Heart right ventricle (tissue), 16 donors: Measurements from ENCODE around the gene NCAPH2. TPM values are rescaled to one million over a fixed set of nuclear protein-coding genes. Genes with fewer than 3 reads are reported as not detected.

Source experiments
- ATAC-seq, 8 donors: fragments of 200-7000 bp; cut with Tn5 transposase; one replicate each; pipeline ENCODE4 v1.9.1; 2020; ENCODE audit warnings: mild to moderate bottlenecking in 8 of 8, moderate library complexity in 8 of 8, moderate number of reproducible peaks in 1 of 8
- DNase-seq, 2 donors: peaks; one replicate each; pipeline ENCODE4 v3.0.0-alpha.2; 2020
- H3K27ac ChIP-seq, 10 donors: fragments of 200-600 bp; sonication (generic) in 2 of 10; one replicate each; pipeline versions ENCODE4 v1.5.0 to v1.8.0; 2020 to 2022; ENCODE audit warnings: mild to moderate bottlenecking in 3 of 10
- H3K27me3 ChIP-seq, 7 donors: fragments of 200-600 bp; one replicate each; pipeline ENCODE4 v1.8.0; 2021 to 2022; ENCODE audit warnings: mild to moderate bottlenecking in 2 of 7
- H3K36me3 ChIP-seq, 9 donors: fragments of 200-600 bp; sonication (generic) in 1 of 9; one replicate each; pipeline versions ENCODE4 v1.5.0 to v1.8.0; 2020 to 2022; ENCODE audit warnings: mild to moderate bottlenecking in 2 of 9
- H3K4me1 ChIP-seq, 9 donors: fragments of 200-600 bp; sonication (generic) in 1 of 9; one replicate each; pipeline versions ENCODE4 v1.5.0 to v1.8.0; 2020 to 2022; ENCODE audit warnings: mild to moderate bottlenecking in 4 of 9
- H3K4me3 ChIP-seq, 10 donors: fragments of 200-600 bp; sonication (generic) in 2 of 10; one replicate each; pipeline versions ENCODE4 v1.5.0 to v1.8.0; 2020 to 2022; ENCODE audit warnings: mild to moderate bottlenecking in 7 of 10, moderate library complexity in 2 of 10
- H3K9me3 ChIP-seq, 11 donors: fragments of 200-600 bp in 10 of 11; sonication (generic) in 2 of 11; one replicate each; pipeline versions ENCODE4 v1.5.0 to v1.8.0; 2013 to 2022; ENCODE audit warnings: mild to moderate bottlenecking in 2 of 11, control low read depth in 1 of 11, moderate library complexity in 1 of 11
- WGBS, 2 donors: extraction: QIAGEN DNeasy Blood & Tissue Kit; methylation state at CpG; one replicate each; pipeline ENCODE4 v1.1.7; 2013; ENCODE audit warnings: inconsistent platforms in 1 of 2; 5-methylcytosine and 5-hydroxymethylcytosine counted together
- intact Hi-C, 10 donors: fragments of 100-400 bp; cut with DNase I; formaldehyde crosslinking; loops; one replicate each; pipeline versions ENCODE4 v1.11.1 to v1.14.2; 2022
- polyA plus RNA-seq, 2 donors: library from polyadenylated mRNA; stranded (reverse); fragments of 200-250 nt; gene quantifications; one replicate each; pipeline ENCODE4 v1.2.3, GENCODE V29; 2013
- total RNA-seq, 10 donors: library from RNA; stranded (reverse); fragmentation: NEBNext Ultra II Directional in 3 of 10; extraction: Animal tissue kit (Norgen Biotek cat#: 25700) in 3 of 10; gene quantifications; one replicate each; pipeline versions ENCODE4 v1.2.1 to v1.2.4, GENCODE V29; 2021 to 2023
- TF ChIP-seq, protein P1 (sequence below), 9 donors: fragments of 200-600 bp; sonication (generic) in 2 of 9; IDR thresholded peaks; one replicate each; pipeline versions ENCODE4 v1.5.0 to v1.8.0; 2021 to 2022; ENCODE audit warnings: antibody characterized with exemption in 9 of 9, mild to moderate bottlenecking in 5 of 9, moderate library complexity in 1 of 9
- donor health status: Arrhythmogenic right ventricular cardiomyopathy.
- donor health status: ischemic (EF 13 %, LVEDD 7.1; RV severe dilation, severe dysfunction).
- donor health status: healthy with polysubstance abuse.
- donor health status: DM: no; HTN: yes; CAD: no.
- donor health status: DM: no; HTN: no; CAD: no.
- donor health status: ischemic (EF 25% LVEDD 6.9; RV normal size, moderate dysfunction).
- donor health status: ischemic (EF 25% LVEDD 5.7; RV mildly dilated, moderate dysfunction).
- donor health status: healthy.
- donor health status: DM: yes; HTN: yes; CAD: no.
- donor health status: Ischemic cardiomyopathy.
- donor health status: ischemic (EF 35%, LVEDD 5.7; RV mildly dilated, moderate dysfunction).
- donor health status: nonischemic (EF 11% LVEDD 7.7; RV severe dilation, severe dysfunction).
- donor health status: DM: yes; HTN: yes; CAD: no.
- donor health status: PGD.
- donor health status: ischemic (EF 29% LVEDD 5.4; RV normal size, mild dysfunction).
- donor health status: nonischemic (EF 23%, LVEDD 6.1; RV moderate dilation, normal function).

NCAPH2 gene
- total and polyA plus RNA-seq, 12 donors = 21.7 to 54.8 (median 27.8) TPM

DNA sequence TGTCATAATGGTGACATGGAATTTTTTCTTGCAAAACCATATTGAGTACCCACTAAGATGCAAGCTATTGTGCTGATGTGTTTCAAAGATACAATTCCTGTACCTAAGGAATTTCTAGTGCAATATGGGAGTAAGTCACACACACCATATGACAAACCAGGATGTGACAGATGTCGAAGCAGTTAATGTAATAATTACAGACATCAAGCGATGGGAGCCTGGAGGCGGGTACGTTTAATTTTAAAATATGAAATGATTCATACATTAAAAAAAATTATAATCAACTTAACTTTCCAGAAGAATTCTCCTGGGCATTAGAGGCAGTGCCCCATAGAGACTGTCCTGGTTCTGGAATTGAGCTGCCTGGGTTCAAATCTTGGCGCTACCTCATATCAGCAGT is 48.7 kb downstream of the NCAPH2 start:
- H3K36me3 ChIP-seq = no peaks in the 10 kb centered on the region

DNA sequence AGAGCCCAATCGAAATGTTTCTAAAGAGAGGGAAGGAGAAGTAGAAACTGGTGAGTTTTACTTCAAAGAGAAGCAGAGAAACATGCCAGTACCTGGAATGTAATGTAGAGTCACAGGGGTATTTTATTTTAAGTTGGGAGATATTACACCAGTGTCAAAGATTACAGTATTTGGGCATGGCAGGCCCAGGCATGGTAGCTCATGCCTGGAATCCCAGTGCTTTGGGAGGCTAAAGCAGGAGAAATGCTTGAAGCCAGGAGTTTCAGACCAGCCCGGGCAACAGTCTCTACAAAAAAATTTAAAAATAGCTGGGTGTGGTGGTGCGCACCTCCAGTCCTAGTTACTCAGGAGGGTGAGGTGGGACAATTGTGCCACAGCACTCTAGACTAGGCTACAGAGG is 52.0 kb downstream of the NCAPH2 start:
- intact Hi-C loops = loop anchor here in 1 of 10 donors (5.0 kb wide), 1 partner anchor 33 kb away; the partner anchor contains the start of gene SCO2
- Histone ChIP-seq H3K36me3 (no peaks in the 10 kb centered on the region), H3K27ac (no peak overlapping the region), H3K4me3 (no peak overlapping the region), H3K4me1 (peaks cover 0 to 20% (median 7%) of the 10 kb centered on the region in 9 donors), H3K9me3 (no peaks in the 10 kb centered on the region), H3K27me3 (no peaks in the 10 kb centered on the region)
- no peak for DNase-seq
- TF ChIP-seq, protein P1, sequence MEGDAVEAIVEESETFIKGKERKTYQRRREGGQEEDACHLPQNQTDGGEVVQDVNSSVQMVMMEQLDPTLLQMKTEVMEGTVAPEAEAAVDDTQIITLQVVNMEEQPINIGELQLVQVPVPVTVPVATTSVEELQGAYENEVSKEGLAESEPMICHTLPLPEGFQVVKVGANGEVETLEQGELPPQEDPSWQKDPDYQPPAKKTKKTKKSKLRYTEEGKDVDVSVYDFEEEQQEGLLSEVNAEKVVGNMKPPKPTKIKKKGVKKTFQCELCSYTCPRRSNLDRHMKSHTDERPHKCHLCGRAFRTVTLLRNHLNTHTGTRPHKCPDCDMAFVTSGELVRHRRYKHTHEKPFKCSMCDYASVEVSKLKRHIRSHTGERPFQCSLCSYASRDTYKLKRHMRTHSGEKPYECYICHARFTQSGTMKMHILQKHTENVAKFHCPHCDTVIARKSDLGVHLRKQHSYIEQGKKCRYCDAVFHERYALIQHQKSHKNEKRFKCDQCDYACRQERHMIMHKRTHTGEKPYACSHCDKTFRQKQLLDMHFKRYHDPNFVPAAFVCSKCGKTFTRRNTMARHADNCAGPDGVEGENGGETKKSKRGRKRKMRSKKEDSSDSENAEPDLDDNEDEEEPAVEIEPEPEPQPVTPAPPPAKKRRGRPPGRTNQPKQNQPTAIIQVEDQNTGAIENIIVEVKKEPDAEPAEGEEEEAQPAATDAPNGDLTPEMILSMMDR (IDR thresholded peaks at IDR 0.05) = no peak
- 84 to 86% methylated on average over 3 of the region's 3 CpGs for WGBS, 2 donors
- ATAC-seq = no peak

More for the DNA sequence above, 48.7 kb downstream of the NCAPH2 start:
- no peaks in the 10 kb centered on the region for H3K9me3 ChIP-seq
- no peak overlapping the region for H3K27ac ChIP-seq
- DNase-seq = no peak
- H3K27me3 ChIP-seq = peaks cover 0 to 5% (median 0%) of the 10 kb centered on the region in 7 donors
- 75 to 81% methylated on average over 5 of the region's 5 CpGs for WGBS, 2 donors
- no peak for ATAC-seq
- no peaks in the 10 kb centered on the region for H3K4me1 ChIP-seq
- TF ChIP-seq, protein P1 (IDR thresholded peaks at IDR 0.05) = no peak
- intact Hi-C loops = no loop called here
- H3K4me3 ChIP-seq = no peak overlapping the region

DNA sequence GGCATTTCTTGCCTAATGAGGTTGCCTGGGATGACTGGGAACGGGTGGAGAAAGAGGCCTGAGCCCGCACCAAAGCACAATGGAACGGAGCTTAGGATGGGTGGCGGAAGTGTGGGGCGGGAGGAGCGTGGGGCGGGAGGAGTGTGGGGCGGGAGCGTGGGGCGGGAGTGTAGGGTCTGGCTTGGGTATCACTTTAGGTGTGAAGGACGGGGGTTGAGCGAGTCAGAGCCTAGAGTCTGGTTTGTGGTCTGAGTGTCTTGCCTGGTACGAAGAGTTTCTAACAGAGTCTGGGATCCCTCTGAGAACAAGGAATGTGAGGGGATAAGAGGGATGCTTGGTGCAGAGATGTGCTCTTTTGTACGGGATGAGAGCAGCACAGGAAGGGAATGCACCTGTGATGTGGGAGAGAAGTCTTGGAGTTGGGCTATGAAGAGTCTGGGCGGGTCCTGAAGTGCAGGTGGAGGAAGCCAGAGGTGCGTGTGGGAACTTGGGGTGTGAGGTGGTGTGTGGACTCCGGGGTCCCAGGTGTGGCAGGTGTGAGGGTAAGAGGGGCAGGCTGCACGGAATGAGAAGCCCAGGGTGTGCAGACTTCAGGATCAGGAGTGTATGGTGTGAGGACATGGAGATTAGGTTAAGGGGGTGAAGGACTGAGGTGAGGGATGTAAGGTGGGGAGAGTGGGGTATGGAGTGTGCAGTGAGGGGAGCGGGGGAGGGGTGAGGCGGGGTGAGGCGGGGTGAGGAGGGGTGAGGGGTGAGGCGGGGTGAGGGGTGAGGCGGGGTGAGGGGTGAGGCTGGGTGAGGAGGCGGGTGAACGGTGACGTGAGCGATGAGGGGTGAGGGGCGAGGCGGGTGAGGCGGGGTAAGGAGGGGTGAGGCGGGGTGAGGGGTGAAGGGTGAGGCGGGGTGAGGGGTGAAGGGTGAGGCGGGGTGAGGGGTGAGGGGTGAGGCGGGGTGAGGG is 53.7 kb downstream of the NCAPH2 start:
- ATAC-seq (no peak), DNase-seq (no peak)
- TF ChIP-seq, protein P1 (IDR thresholded peaks at IDR 0.05) = no peak
- Histone ChIP-seq H3K9me3 (no peaks in the 10 kb centered on the region), H3K4me3 (no peak overlapping the region), H3K27ac (no peak overlapping the region), H3K27me3 (no peaks in the 10 kb centered on the region), H3K36me3 (no peaks in the 10 kb centered on the region), H3K4me1 (peaks cover 0 to 20% (median 7%) of the 10 kb centered on the region in 9 donors)
- WGBS, 2 donors = 71 to 81% methylated on average over 21 to 23 of the region's 34 CpGs
- intact Hi-C loops = loop anchor here in 2 of 10 donors (2.0 to 5.0 kb wide), 2 partner anchors 21 to 34 kb away; partner anchors contain the start of genes CHKB (in 1 of the 2) and SCO2 (in 1 of the 2)

DNA sequence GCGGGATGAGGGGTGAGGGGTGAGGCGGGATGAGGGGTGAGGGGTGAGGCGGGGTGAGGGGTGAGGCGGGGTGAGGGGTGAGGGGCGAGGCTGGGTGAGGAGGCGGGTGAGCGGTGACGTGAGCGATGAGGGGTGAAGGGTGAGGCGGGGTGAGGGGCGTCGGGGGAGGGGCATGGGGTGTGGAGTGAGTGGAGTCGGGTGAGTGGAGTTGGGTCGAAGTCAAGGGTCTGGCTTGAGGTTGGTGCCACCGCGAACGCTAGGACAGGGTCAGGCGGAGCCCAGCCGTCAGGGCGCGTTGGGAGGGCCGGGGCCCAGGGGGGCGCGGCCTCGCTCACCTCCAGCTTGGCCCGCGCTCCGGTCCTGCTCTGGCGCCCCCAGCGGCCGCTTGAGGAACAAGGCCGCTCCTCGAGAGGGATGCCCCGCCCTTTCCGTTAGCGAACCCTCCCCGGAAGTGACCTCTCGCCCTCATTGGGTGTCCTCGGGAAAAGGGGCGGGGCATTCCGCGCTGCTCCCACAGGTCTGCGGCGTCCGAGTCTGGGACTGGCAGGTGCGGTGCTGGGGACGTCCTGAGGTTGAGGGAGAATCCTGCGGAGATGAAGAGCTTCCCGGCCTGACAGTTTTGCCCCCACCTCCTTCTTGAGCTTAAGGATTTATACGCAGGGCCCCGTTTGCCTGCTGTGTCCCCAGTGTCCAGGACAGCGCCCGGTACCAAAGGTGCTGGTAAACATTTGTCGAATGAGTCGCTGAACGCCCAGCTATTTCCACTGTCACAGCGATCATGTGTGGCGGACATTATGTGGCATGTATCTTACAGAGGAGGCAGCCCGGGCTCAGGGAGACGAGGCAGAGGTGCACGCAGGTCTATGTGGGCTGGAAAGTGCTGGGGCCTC is 54.7 kb downstream of the NCAPH2 start, which contains the start of gene SYCE3:
SYCE3 (minus strand) TSS at position 397 of the 890 bp plus-strand sequence. CDS start 6,514 bp downstream, outside the sequence.
- Histone ChIP-seq H3K27me3 (no peaks in the 10 kb centered on the region), H3K4me1 (peaks cover 0 to 20% (median 7%) of the 10 kb centered on the region in 9 donors), H3K27ac (peak within 1 kb of the TSS; percentile 47 to 91 (median 86)), H3K9me3 (no peaks in the 10 kb centered on the region), H3K4me3 (peak within 1 kb of the TSS; percentile 44 to 87 (median 65)), H3K36me3 (peaks cover 0 to 8% (median 0%) of the 10 kb centered on the region in 9 donors)
- ATAC-seq = peak; percentile 94 to 98 (median 96)
- intact Hi-C loops = loop anchor here in 2 of 10 donors (2.0 to 5.0 kb wide), 2 partner anchors 20 to 35 kb away; partner anchors contain the start of genes CHKB (in 1 of the 2) and SCO2 (in 1 of the 2)
- WGBS, 2 donors = 3 to 7% methylated on average over 51 to 61 of the region's 61 CpGs
- DNase-seq = peak; percentile 97
- TF ChIP-seq, protein P1 (IDR thresholded peaks at IDR 0.05) = peak; percentile 88 to 99 (median 98)
